Liver (tissue), 9 donors: ENCODE data around the gene TECPR1. TPM values are rescaled to one million over a fixed set of nuclear protein-coding genes. Genes with fewer than 3 reads are reported as not detected.
"Not testable (repeated sequence)": the region's sequence is repeated elsewhere in the genome, so short reads cannot be mapped to it uniquely, and the experiment has no call there.

Source experiments
- DNase-seq: peaks from one replicate; pipeline ENCODE4 v3.0.0-alpha.2; 2017; ENCODE audit warnings: low spot score
- H3K27ac ChIP-seq, 2 donors: one replicate each; pipeline ENCODE4 v1.7.0; 2013; ENCODE audit warnings: inconsistent platforms in 2 of 2, low read length in 2 of 2, control low read depth in 1 of 2, low read depth in 1 of 2, mild to moderate bottlenecking in 1 of 2
- H3K27me3 ChIP-seq, 4 donors: one replicate each; pipeline versions ENCODE4 v1.6.1 to v1.7.0; 2013; ENCODE audit warnings: low read length in 3 of 4, inconsistent platforms in 1 of 4, mild to moderate bottlenecking in 1 of 4, moderate library complexity in 1 of 4; ENCODE audit not compliant: control insufficient read depth in 4 of 4, insufficient read depth in 4 of 4
- H3K36me3 ChIP-seq, 4 donors: one replicate each; pipeline versions ENCODE4 v1.6.1 to v1.7.0; 2013; ENCODE audit warnings: low read length in 3 of 4, mild to moderate bottlenecking in 3 of 4, low read depth in 1 of 4, moderate library complexity in 1 of 4; ENCODE audit not compliant: control insufficient read depth in 4 of 4, insufficient read depth in 3 of 4
- H3K4me1 ChIP-seq, 4 donors: one replicate each; pipeline versions ENCODE4 v1.6.1 to v1.7.0; 2013; ENCODE audit warnings: low read length in 3 of 4, mild to moderate bottlenecking in 3 of 4, moderate library complexity in 1 of 4; ENCODE audit not compliant: control insufficient read depth in 4 of 4, insufficient read depth in 4 of 4
- H3K4me3 ChIP-seq, 3 donors: one replicate each; pipeline versions ENCODE4 v1.6.1 to v1.7.0; 2013; ENCODE audit warnings: low read length in 3 of 3, control low read depth in 1 of 3, low read depth in 1 of 3, mild to moderate bottlenecking in 1 of 3
- H3K9ac ChIP-seq, 2 donors: one replicate each; pipeline ENCODE4 v1.7.0; 2013; ENCODE audit warnings: low read length in 2 of 2, mild to moderate bottlenecking in 2 of 2, moderate library complexity in 2 of 2, control low read depth in 1 of 2, low read depth in 1 of 2
- H3K9me3 ChIP-seq, 4 donors: one replicate each; pipeline versions ENCODE4 v1.6.1 to v1.7.0; 2013; ENCODE audit warnings: low read length in 3 of 4; ENCODE audit not compliant: control insufficient read depth in 4 of 4
- ATF3 ChIP-seq: IDR thresholded peaks from 2 replicates; pipeline ENCODE4 v1.6.1; 2016; ENCODE audit warnings: antibody characterized with exemption
- CTCF ChIP-seq: fragments of 150-350 bp; IDR thresholded peaks from 2 replicates; pipeline ENCODE4 v1.5.1; 2017; ENCODE audit warnings: improper control_type of control experiment, low read depth, low read length; ENCODE audit not compliant: missing input control
- EGR1 ChIP-seq, 2 donors: IDR thresholded peaks; 2 replicates each; pipeline ENCODE4 v1.6.1; 2016 to 2018; ENCODE audit warnings: antibody characterized with exemption in 2 of 2, low read depth in 2 of 2
- FOXA1 ChIP-seq: IDR thresholded peaks from 2 replicates; pipeline ENCODE4 v1.6.1; 2016; ENCODE audit warnings: antibody characterized with exemption
- GABPA ChIP-seq, 2 donors: IDR thresholded peaks in 1 of 2; conservative IDR thresholded peaks in 1 of 2; 2 replicates each; pipeline ENCODE4 v1.6.1; 2016; ENCODE audit warnings: antibody characterized with exemption in 2 of 2, mild to moderate bottlenecking in 1 of 2, moderate library complexity in 1 of 2
- HNF4A ChIP-seq, 2 donors: conservative IDR thresholded peaks; 2 replicates each; pipeline ENCODE4 v1.6.1; 2016; ENCODE audit warnings: antibody characterized with exemption in 2 of 2, mild to moderate bottlenecking in 2 of 2
- HNF4G ChIP-seq: IDR thresholded peaks from 2 replicates; pipeline ENCODE4 v1.6.1; 2016; ENCODE audit warnings: antibody characterized with exemption
- JUND ChIP-seq, 2 donors: IDR thresholded peaks; 2 replicates each; pipeline ENCODE4 v1.6.1; 2016; ENCODE audit warnings: antibody characterized with exemption in 2 of 2
- MAX ChIP-seq: IDR thresholded peaks from 2 replicates; pipeline ENCODE4 v1.6.1; 2016; ENCODE audit warnings: antibody characterized with exemption
- NR2F2 ChIP-seq: IDR thresholded peaks from 2 replicates; pipeline ENCODE4 v1.6.1; 2016; ENCODE audit warnings: antibody characterized with exemption
- RAD21 ChIP-seq, 2 donors: IDR thresholded peaks; 2 replicates each; pipeline ENCODE4 v1.6.1; 2016; ENCODE audit warnings: antibody characterized with exemption in 2 of 2, mild to moderate bottlenecking in 2 of 2
- REST ChIP-seq: IDR thresholded peaks from 2 replicates; pipeline ENCODE4 v1.6.1; 2016; ENCODE audit warnings: antibody characterized with exemption, mild to moderate bottlenecking
- SP1 ChIP-seq: IDR thresholded peaks from 2 replicates; pipeline ENCODE4 v1.6.1; 2018; ENCODE audit warnings: antibody characterized with exemption, mild to moderate bottlenecking
- YY1 ChIP-seq: IDR thresholded peaks from 2 replicates; pipeline ENCODE4 v1.6.1; 2016; ENCODE audit warnings: antibody characterized with exemption, mild to moderate bottlenecking
- ZBTB33 ChIP-seq: IDR thresholded peaks from 2 replicates; pipeline ENCODE4 v1.6.1; 2016; ENCODE audit warnings: antibody characterized with exemption
- WGBS: extraction: QIAGEN DNeasy Blood & Tissue Kit; methylation state at CpG from one replicate; pipeline ENCODE4 v1.1.7; 2013; 5-methylcytosine and 5-hydroxymethylcytosine counted together
- polyA plus RNA-seq, 2 donors: library from polyadenylated mRNA; stranded (reverse) in 1 of 2; unstranded in 1 of 2; fragments of 200-250 nt in 1 of 2; fragments of >200 nt in 1 of 2; fragmentation: Nextera tagmentation in 1 of 2; extraction: Ambion mirVana in 1 of 2; gene quantifications; one replicate each; pipeline versions ENCODE4 v1.2.1 to v1.2.3, GENCODE V29; 2013 to 2015
- total RNA-seq, 2 donors: library from RNA; depleted of rRNA; stranded (reverse); fragments of >200 nt; gene quantifications; one replicate each; pipeline ENCODE4 v1.2.3, GENCODE V29; 2014
- donor health status: healthy.
- donor health status: healthy.
- donor health status: healthy.
- donor health status: healthy.
- donor health status: healthy.

The TECPR1 gene
- total and polyA plus RNA-seq, 4 donors = 3.3 to 16.3 (median 7.8) TPM

- no peak overlapping the region for H3K9ac ChIP-seq
- H3K9me3 ChIP-seq = no peaks in the 10 kb centered on the region
- H3K27me3 ChIP-seq = no peaks in the 10 kb centered on the region
- H3K27ac ChIP-seq = no peak overlapping the region
- WGBS = 97% methylated on average over 30 of the region's 30 CpGs
- no peak for DNase-seq
- peaks cover 2 to 21% (median 5%) of the 10 kb centered on the region in 4 donors for H3K36me3 ChIP-seq
- no peak overlapping the region for H3K4me3 ChIP-seq
- no peaks in the 10 kb centered on the region for H3K4me1 ChIP-seq
- TF ChIP-seq YY1 (no peak), NR2F2 (no peak), SP1 (no peak), HNF4A (conservative IDR thresholded peaks at IDR 0.05) (no peak), FOXA1 (no peak), REST (no peak), RAD21 (IDR thresholded peaks at IDR 0.05) (no peak), ZBTB33 (no peak), EGR1 (IDR thresholded peaks at IDR 0.05; ENCODE audit: low read depth in 2 of 2) (no peak), MAX (no peak), HNF4G (no peak), CTCF (no peak)
These were observed 29.4 kb downstream of the TECPR1 start for GRCh38 chr7:98222533-98223195.

GRCh38 chr7:98221611-98222532, 30.2 kb downstream of the TECPR1 start:
- H3K9me3 ChIP-seq = no peaks in the 10 kb centered on the region
- TF ChIP-seq FOXA1 = no peak
- TF ChIP-seq NR2F2 = no peak
- no peak for TF ChIP-seq HNF4G
- no peak for TF ChIP-seq ZBTB33
- no peak for TF ChIP-seq EGR1 (IDR thresholded peaks at IDR 0.05; ENCODE audit: low read depth in 2 of 2)
- TF ChIP-seq ATF3 = no peak
- TF ChIP-seq GABPA (IDR thresholded peaks at IDR 0.05 in 1 of 2, conservative IDR thresholded peaks at IDR 0.05 in 1 of 2) = no peak
- no peak for TF ChIP-seq JUND (IDR thresholded peaks at IDR 0.05)
- TF ChIP-seq HNF4A (conservative IDR thresholded peaks at IDR 0.05) = no peak
- 98% methylated on average over 34 of the region's 34 CpGs for WGBS
- no peaks in the 10 kb centered on the region for H3K4me1 ChIP-seq
- H3K4me3 ChIP-seq = no peak overlapping the region
- DNase-seq = no peak
- no peak overlapping the region for H3K27ac ChIP-seq
- H3K27me3 ChIP-seq = no peaks in the 10 kb centered on the region
- no peak overlapping the region for H3K9ac ChIP-seq
- H3K36me3 ChIP-seq = peaks cover 2 to 21% (median 7%) of the 10 kb centered on the region in 4 donors

DNA sequence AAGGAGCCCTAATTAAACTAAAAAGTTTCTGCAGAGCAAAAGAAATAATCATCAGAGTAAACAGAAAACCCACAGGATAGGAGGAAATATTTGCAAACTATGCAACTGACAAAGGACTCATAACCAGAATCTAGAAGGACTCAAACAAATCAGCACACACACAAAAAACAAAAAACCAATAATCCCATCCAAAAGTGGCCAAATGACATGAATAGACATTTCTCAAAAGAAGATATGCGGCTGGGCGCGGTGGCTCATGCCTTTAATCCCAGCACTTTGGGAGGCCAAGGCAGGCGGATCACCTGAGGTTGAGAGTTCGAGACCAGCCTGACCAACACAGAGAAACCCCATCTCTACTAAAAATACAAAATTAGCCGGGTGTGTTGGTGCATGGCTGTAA, 32.6 kb downstream of the TECPR1 start:
- H3K9ac ChIP-seq, H3K27ac ChIP-seq, DNase-seq, H3K27me3 ChIP-seq, H3K9me3 ChIP-seq, H3K4me3 ChIP-seq, H3K4me1 ChIP-seq: not testable (repeated sequence)
- 96% methylated on average over 6 of the region's 6 CpGs for WGBS
- H3K36me3 ChIP-seq = peaks cover 0 to 12% (median 7%) of the 10 kb centered on the region in 4 donors
